GM19438 (cell line): ENCODE results near the gene LTBP2.
"Not testable (repeated sequence)": the region's sequence is repeated elsewhere in the genome, so short reads cannot be mapped to it uniquely, and the experiment has no call there.

Source experiments
- ATAC-seq: cut with Tn5 transposase; IDR thresholded peaks from one replicate; pipeline ENCODE4 v1.9.1; 2021; ENCODE audit warnings: low read depth; ENCODE audit not compliant: unreplicated experiment

LTBP2 gene

DNA sequence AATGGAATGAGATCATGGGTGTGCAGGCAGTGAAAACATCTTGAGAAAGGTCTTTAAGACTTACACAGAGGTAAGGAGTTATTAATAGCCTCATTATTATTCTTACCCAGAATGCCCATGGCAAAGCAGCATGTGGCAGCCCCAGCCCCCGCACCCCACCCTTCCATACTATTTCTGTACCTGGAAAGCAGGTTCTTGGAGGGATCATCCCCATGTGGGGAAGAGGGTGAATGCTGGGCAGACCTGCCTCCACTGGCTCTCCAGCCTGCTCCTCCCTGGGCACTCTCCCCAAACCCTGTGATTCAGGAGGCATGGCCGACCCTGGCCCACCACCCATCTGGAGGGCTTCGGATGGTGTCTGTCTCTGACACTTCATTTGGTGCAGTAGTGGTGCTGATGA is 147.3 kb downstream of the LTBP2 start:
- ATAC-seq, result no peak

DNA sequence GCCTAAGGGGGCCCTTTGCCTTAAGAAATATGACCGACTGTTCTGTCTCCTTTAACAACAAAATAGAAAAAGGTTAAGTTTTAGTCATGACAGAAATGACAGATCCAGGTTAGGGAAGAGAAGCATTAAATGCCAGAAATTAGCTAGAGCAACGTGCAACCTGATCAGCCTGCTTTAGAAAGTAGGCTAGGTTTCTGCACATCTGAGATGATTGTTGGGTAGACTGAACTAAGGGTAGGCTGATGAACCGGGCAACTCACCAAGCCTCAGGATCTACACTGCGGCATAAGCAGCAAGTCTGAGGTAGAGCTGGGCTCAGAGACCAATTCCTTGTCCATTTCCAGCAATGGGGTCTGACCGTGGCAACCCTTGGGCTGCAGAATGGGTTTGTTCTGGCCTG is 148.3 kb downstream of the LTBP2 start:
- ATAC-seq, result no peak

DNA sequence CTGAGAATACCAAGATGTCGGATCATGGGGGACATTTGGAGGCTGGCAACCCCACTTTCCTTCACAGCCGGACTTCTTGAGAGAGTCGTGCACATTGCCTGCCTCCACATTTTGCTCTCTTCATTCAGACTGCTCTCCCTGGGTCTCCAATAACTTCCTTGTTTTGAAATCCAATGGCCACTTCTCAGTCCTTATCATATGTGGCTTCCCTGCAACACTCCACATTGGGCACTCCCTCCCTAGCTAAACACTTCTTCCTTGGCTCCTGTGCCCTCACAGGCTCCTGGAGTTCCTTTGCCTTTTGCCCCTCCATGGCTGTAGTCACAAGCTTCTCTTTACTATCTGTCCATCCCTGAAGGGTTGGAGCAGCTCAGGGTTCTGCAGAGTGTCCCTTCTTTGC is 149.0 kb downstream of the LTBP2 start:
- no peak for ATAC-seq

DNA sequence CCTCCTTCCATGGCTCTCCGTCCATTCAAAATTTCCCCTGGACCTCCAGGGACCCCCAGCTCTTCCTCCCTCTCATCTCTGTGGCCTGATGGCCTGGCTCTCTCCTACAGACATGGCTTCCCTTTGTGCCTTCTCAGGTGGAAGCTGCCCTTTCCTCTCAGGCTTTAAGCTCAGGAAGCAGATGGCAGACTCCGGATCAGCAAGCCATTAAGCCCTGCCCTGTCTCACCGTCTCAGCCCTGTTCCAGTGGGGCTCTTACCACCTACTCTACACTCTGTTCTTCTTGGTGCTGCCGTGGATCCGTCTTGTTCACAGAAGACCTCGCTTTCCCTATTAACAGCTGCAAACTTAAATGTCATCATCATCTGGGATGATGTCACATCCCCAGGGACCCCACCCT is 152.1 kb downstream of the LTBP2 start:
- ATAC-seq, result no peak

DNA sequence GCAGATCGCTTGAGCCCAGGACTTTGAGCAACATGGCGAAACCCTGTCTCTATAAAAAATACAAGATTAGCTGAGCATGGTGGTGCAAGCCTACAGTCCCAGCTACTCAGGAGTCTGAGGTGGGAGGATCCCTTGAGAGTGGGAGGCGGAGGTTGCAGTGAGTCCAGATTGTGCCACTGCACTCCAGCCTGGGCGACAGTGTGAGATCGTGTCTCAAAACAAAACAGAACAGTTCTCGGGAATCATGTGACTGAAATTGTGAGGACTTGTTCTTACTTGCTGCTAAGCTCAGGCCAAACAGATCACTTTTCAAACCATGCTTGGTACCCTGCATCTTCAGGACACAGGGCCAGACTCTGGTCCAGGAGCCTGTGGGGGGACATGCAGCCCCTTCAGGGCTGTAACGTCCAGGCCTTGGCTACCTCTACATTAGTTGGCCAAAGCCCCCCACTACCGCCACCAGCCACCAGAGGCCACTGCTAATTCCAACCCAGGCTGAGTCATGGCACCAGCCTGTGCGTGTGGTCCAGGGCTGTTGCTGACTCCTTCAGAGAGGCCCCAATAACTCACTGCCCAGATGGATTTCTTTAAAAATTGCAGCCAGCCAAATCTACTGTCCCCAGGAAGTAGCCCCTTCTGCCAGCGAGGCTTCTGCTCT is 152.6 kb downstream of the LTBP2 start:
- no peak for ATAC-seq

DNA sequence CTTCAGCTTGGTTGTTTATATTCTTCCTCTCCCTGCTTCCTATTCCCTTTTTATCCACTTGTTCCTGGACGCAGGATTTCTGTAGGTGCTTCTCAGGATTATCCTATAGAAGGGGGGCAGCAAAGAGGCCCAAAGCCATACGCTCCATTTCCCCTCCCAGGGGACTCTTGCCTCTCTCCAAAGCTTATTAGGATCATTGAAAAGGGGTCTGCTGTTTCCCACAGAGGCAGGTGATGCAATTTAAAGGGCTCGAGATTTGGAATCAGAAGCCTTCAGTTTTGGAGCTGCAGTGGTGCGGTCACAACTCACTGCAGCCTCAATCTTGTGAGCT is 154.5 kb downstream of the LTBP2 start:
- ATAC-seq, result no peak

DNA sequence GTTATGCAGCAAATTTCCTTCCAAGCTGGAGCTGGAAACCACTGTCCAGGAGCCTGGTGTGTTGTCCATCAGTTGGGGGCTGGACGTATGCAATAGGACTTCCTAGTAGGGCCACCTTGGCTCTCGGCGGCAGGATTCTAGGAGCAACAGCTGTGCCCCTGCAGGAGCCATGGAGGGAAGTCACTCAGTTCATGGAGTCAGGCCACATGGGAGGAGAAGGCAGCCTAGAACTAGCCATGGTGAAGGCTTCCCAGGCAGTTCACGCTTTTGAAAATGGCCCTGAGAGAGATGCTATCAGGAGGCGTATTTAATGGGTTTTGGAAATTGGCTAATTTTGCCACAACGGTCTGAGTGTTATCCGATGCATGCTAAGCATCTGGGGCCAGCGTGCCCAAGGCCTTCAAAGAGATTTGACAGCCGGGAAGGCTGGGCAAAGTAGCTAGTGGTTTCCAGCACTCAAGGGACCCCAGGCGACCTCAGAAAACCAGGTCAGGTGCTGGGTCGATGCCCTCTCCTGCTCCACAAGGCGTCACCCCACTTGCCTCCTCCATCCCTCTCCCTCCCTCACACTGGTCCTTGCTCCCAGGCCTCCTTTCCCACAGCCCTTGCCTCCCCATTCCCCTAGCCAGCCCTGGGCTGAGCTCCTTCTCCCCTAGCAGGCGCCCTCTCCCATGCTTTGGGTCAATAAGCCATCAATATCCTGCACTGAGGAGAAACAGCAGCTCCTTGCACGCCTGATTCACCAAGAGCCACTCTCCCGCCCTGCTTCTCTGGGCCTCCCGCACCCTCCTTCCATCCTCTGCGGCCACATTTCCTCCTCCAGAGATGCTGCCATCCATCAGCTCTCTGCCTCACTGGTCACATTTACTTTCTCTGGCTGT is 155.1 kb downstream of the LTBP2 start:
- no peak for ATAC-seq

DNA sequence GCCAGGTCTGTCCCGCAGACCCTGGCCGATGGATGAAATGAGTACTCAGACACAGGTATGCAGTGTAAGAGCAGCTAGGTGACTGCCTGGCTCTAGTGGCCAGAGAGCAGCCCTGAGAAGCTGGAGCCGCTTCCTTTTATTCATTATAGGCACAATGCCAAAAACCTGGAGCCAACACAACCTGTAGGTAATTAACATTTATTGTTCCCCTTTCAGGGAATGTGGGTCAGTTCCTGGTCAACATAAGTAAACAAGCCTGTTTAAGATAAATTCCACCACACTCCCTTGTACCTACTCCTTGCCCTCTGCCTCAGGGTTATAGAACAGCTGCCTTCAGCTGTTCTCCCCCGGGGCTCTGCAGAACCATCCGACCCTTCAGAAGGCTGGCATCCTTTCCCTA is 157.6 kb downstream of the LTBP2 start:
- not testable (repeated sequence) for ATAC-seq
